HFFc6 (cell line): ENCODE data around the gene ALDH16A1. TPM values are rescaled to one million over a fixed set of nuclear protein-coding genes. Genes with fewer than 3 reads are reported as not detected.
A peak's percentile ranks its signal among the peaks of the same experiment; 100 is the strongest.

Experiments used
- DNase-seq: peaks from one replicate; pipeline ENCODE4 v3.0.0-alpha.2; 2018
- H3K27ac Mint-ChIP-seq: 2 replicates; pipeline ENCODE4 v1.8.0; 2020; ENCODE audit warnings: mild to moderate bottlenecking, mixed read lengths
- H3K27me3 Mint-ChIP-seq: 2 replicates; pipeline ENCODE4 v1.8.0; 2021; ENCODE audit warnings: mild to moderate bottlenecking, moderate library complexity, mixed read lengths; ENCODE audit not compliant: insufficient read depth
- H3K36me3 Mint-ChIP-seq: 2 replicates; pipeline ENCODE4 v1.8.0; 2021; ENCODE audit warnings: low read depth, mixed read lengths
- H3K4me1 Mint-ChIP-seq: 2 replicates; pipeline ENCODE4 v1.8.0; 2020; ENCODE audit warnings: low read depth, mixed read lengths
- H3K4me3 Mint-ChIP-seq: 2 replicates; pipeline ENCODE4 v1.8.0; 2020; ENCODE audit warnings: mild to moderate bottlenecking, moderate library complexity, mixed read lengths
- H3K9me3 Mint-ChIP-seq: 2 replicates; pipeline ENCODE4 v1.8.0; 2020; ENCODE audit warnings: mild to moderate bottlenecking, mixed read lengths
- CTCF ChIP-seq: fragments of 200-600 bp; sonication (generic); IDR thresholded peaks from 2 replicates; pipeline ENCODE4 v1.5.0; 2021; ENCODE audit warnings: antibody characterized with exemption, mild to moderate bottlenecking
- total RNA-seq, 6 experiments: library from RNA; stranded (reverse); fragmentation: NEBNext Ultra II Directional; extraction: Animal tissue kit (Norgen Biotek cat#: 25700); gene quantifications; 2 replicates in 1 of 6; 3 replicates in 5 of 6; pipeline ENCODE4 v1.2.3, GENCODE V29; 2021

Gene ALDH16A1
- total RNA-seq, 6 experiments from 2014 or later = 13.9 to 23.0 (median 19.8) TPM

- H3K27ac Mint-ChIP-seq = no peak overlapping the region
- no peak overlapping the region for H3K4me3 Mint-ChIP-seq
- no peaks in the 10 kb centered on the region for H3K9me3 Mint-ChIP-seq
- peaks cover 32% of the 10 kb centered on the region for H3K4me1 Mint-ChIP-seq
- DNase-seq = no peak
- H3K36me3 Mint-ChIP-seq = no peaks in the 10 kb centered on the region
- peaks cover 53% of the 10 kb centered on the region for H3K27me3 Mint-ChIP-seq
- no peak for TF ChIP-seq CTCF
Measured at GRCh38 chr19:49439836-49440235, 13.2 kb upstream of the ALDH16A1 start.

- peaks cover 32% of the 10 kb centered on the region for H3K4me1 Mint-ChIP-seq
- no peaks in the 10 kb centered on the region for H3K9me3 Mint-ChIP-seq
- no peak overlapping the region for H3K27ac Mint-ChIP-seq
- DNase-seq = no peak
- H3K36me3 Mint-ChIP-seq = no peaks in the 10 kb centered on the region
- peaks cover 50% of the 10 kb centered on the region for H3K27me3 Mint-ChIP-seq
- TF ChIP-seq CTCF = no peak
- peak overlapping the region; percentile 38 for H3K4me3 Mint-ChIP-seq
Measured at GRCh38 chr19:49440439-49441209, 12.4 kb upstream of the ALDH16A1 start.

GRCh38 chr19:49441210-49441959 lies 11.6 kb upstream of the ALDH16A1 start, which contains the start of gene SLC17A7:
SLC17A7 (minus strand) TSS chr19:49441527; CDS start chr19:49441379, 148 bp downstream.
- DNase-seq = no peak
- H3K9me3 Mint-ChIP-seq = no peaks in the 10 kb centered on the region
- no peak for TF ChIP-seq CTCF
- H3K27ac Mint-ChIP-seq = no peak within 1 kb of the TSS
- H3K36me3 Mint-ChIP-seq = 0 out of 2 replicates have a peak, but pooled peaks cover 4% of the 10 kb centered on the region
- H3K4me3 Mint-ChIP-seq = peak within 1 kb of the TSS; percentile 81
- peaks cover 42% of the 10 kb centered on the region for H3K27me3 Mint-ChIP-seq
- peaks cover 32% of the 10 kb centered on the region for H3K4me1 Mint-ChIP-seq

- H3K27ac Mint-ChIP-seq = no peak overlapping the region
- 0 out of 2 replicates have a peak, but pooled peaks cover 7% of the 10 kb centered on the region for H3K36me3 Mint-ChIP-seq
- TF ChIP-seq CTCF = no peak
- H3K4me1 Mint-ChIP-seq = peaks cover 32% of the 10 kb centered on the region
- peaks cover 38% of the 10 kb centered on the region for H3K27me3 Mint-ChIP-seq
- no peaks in the 10 kb centered on the region for H3K9me3 Mint-ChIP-seq
- H3K4me3 Mint-ChIP-seq = peak overlapping the region; percentile 81; the same call in 1 of the 2 replicates
- no peak for DNase-seq
Measured at GRCh38 chr19:49441960-49442350, 11.1 kb upstream of the ALDH16A1 start.

GRCh38 chr19:49442354-49442753 lies 10.7 kb upstream of the ALDH16A1 start:
- no peak for TF ChIP-seq CTCF
- Mint-ChIP-seq H3K27me3 (peaks cover 36% of the 10 kb centered on the region), H3K9me3 (no peaks in the 10 kb centered on the region), H3K27ac (no peak overlapping the region), H3K36me3 (peaks cover 7% of the 10 kb centered on the region; the same call in 1 of the 2 replicates), H3K4me1 (peaks cover 32% of the 10 kb centered on the region), H3K4me3 (peak overlapping the region; percentile 81)
- no peak for DNase-seq
